Epithelial cell of umbilical artery (primary cell): Measurements from ENCODE around the gene SMIM10L1. TPM values are rescaled to one million over a fixed set of nuclear protein-coding genes. Genes with fewer than 3 reads are reported as not detected.

Experiments used
- total RNA-seq: library from RNA; depleted of rRNA; stranded (reverse); fragments of >200 nt; gene quantifications from 2 replicates; pipeline ENCODE4 v1.2.3, GENCODE V29; 2014

The SMIM10L1 gene
- 5.0 and 5.8 TPM in 2 replicates for total RNA-seq

GRCh38 chr12:11171145-11171968 lies at the start of gene SMIM10L1:
TSS of gene SMIM10L1 (plus strand) at chr12:11171194. CDS start at chr12:11171357, 163 bp downstream.

GRCh38 chr12:11134305-11134704 lies 36.7 kb upstream of the SMIM10L1 start, which contains the start of gene TAS2R30:
TSS of gene TAS2R30 (minus strand) at chr12:11134644. CDS start at chr12:11134244, 400 bp downstream.

GRCh38 chr12:11186837-11187236 lies 15.8 kb downstream of the SMIM10L1 start, which contains the start of gene TAS2R42:
TSS of gene TAS2R42 (minus strand) at chr12:11186937. CDS start at chr12:11186937, 0 bp downstream.

Other genes with a start within 250 kb of the SMIM10L1 start
- not detected in 2 replicates for gene PRH2, start 242.0 kb upstream of the SMIM10L1 start, total RNA-seq
- gene TAS2R14, start 231.9 kb upstream of the SMIM10L1 start, total RNA-seq: 1.3 and 2.4 TPM in 2 replicates
- gene TAS2R50, start 184.3 kb upstream of the SMIM10L1 start, total RNA-seq: 1.9 and 2.1 TPM in 2 replicates
- gene TAS2R20, start 172.9 kb upstream of the SMIM10L1 start, total RNA-seq: 1.6 and 2.4 TPM in 2 replicates
- 4.0 and 5.5 TPM in 2 replicates for gene TAS2R19, start 148.6 kb upstream of the SMIM10L1 start, total RNA-seq
- gene TAS2R31, start 139.8 kb upstream of the SMIM10L1 start, total RNA-seq: 5.2 and 6.8 TPM in 2 replicates
- gene TAS2R46, start 108.9 kb upstream of the SMIM10L1 start, total RNA-seq: 2.1 and 3.2 TPM in 2 replicates
- gene TAS2R43, start 78.9 kb upstream of the SMIM10L1 start, total RNA-seq: under 0.01 and 1.7 TPM in 2 replicates
- gene TAS2R30, start 36.5 kb upstream of the SMIM10L1 start, total RNA-seq: 3.2 and 4.9 TPM in 2 replicates
- not detected in 2 replicates for gene TAS2R42, start 15.7 kb downstream of the SMIM10L1 start, total RNA-seq
- not detected in 2 replicates for gene PRB3, start 98.5 kb downstream of the SMIM10L1 start, total RNA-seq
- not detected in 2 replicates for gene PRB4, start 139.2 kb downstream of the SMIM10L1 start, total RNA-seq
- not detected in 2 replicates for gene PRB2, start 224.4 kb downstream of the SMIM10L1 start, total RNA-seq